Glutamatergic neuron (in vitro differentiated cells): ENCODE measurements around the gene PCDHGC5. TPM values are rescaled to one million over a fixed set of nuclear protein-coding genes. Genes with fewer than 3 reads are reported as not detected.
A peak's percentile ranks its signal among the peaks of the same experiment; 100 is the strongest.

Source experiments
- DNase-seq: peaks from one replicate; pipeline ENCODE4 v3.0.0; 2022
- H3K27ac Mint-ChIP-seq: one replicate; pipeline ENCODE4 v1.8.0; 2020; ENCODE audit warnings: mild to moderate bottlenecking, mixed read lengths, inconsistent platforms; ENCODE audit not compliant: unreplicated experiment
- H3K27me3 Mint-ChIP-seq: one replicate; pipeline ENCODE4 v1.8.0; 2020; ENCODE audit warnings: mild to moderate bottlenecking, moderate library complexity, mixed read lengths, inconsistent platforms; ENCODE audit not compliant: unreplicated experiment
- H3K36me3 Mint-ChIP-seq: one replicate; pipeline ENCODE4 v1.8.0; 2020; ENCODE audit warnings: mild to moderate bottlenecking, mixed read lengths, inconsistent platforms; ENCODE audit not compliant: unreplicated experiment
- H3K4me1 Mint-ChIP-seq: one replicate; pipeline ENCODE4 v1.8.0; 2020; ENCODE audit warnings: mild to moderate bottlenecking, low read depth, mixed read lengths, inconsistent platforms; ENCODE audit not compliant: unreplicated experiment
- H3K4me3 Mint-ChIP-seq: one replicate; pipeline ENCODE4 v1.8.0; 2020; ENCODE audit warnings: mild to moderate bottlenecking, mixed read lengths, inconsistent platforms; ENCODE audit not compliant: unreplicated experiment
- H3K9me3 Mint-ChIP-seq: one replicate; pipeline ENCODE4 v1.8.0; 2020; ENCODE audit warnings: mild to moderate bottlenecking, moderate library complexity, mixed read lengths, inconsistent platforms; ENCODE audit not compliant: unreplicated experiment
- CTCF ChIP-seq: fragments of 200-600 bp; sonication (generic); IDR thresholded peaks from one replicate; pipeline ENCODE4 v1.5.0; 2021; ENCODE audit not compliant: partially characterized antibody, unreplicated experiment
- total RNA-seq: library from RNA; stranded (reverse); fragmentation: NEBNext Ultra II Directional; extraction: Animal tissue kit (Norgen Biotek cat#: 25700); gene quantifications from one replicate; pipeline ENCODE4 v1.2.1, GENCODE V29; 2021; ENCODE audit not compliant: unreplicated experiment

PCDHGC5 gene
- total RNA-seq, 1 donor from 2014 or later, result 4.0 TPM

DNA sequence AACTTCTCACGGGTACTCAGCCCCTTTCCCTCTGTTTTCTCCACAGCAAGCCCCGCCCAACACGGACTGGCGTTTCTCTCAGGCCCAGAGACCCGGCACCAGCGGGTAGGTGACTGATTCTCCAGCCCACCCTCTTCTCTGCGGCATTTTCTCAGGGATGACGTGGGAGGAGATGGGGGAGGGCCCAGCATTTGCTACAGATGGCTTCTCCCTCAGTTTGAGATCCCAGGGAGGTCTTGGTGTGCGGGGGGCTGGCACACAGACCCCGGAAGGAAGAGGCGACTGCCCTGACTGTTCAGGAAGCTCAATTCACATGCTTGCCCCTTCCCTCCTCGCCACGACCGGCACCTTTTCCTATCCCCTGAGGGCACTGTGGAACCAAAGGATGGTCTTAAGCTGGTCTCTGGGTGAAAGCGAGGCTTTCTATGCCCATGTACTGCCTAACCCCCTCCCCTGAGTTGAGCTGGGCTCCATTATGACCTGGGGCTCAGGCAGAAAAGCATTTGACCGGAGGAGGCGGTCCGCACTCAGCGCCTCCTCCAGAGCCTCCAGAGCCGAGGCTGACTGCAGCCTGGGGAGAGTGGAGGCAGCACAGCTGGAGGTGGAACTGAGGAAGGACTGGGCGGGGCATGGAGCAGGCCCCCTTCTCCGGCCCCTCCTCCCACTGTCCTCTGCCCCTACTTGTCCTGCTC, 6.0 kb downstream of the PCDHGC5 start:
- TF ChIP-seq CTCF, result no peak
- Mint-ChIP-seq H3K36me3 (no peaks in the 10 kb centered on the region), H3K9me3 (peaks cover 6% of the 10 kb centered on the region), H3K27ac (peak overlapping the region; percentile 87), H3K27me3 (peaks cover 15% of the 10 kb centered on the region), H3K4me3 (peak overlapping the region; percentile 58), H3K4me1 (peaks cover 36% of the 10 kb centered on the region)
- DNase-seq, result no peak

- Mint-ChIP-seq H3K27ac (peak overlapping the region; percentile 87), H3K27me3 (peaks cover 13% of the 10 kb centered on the region), H3K36me3 (no peaks in the 10 kb centered on the region), H3K4me1 (peaks cover 36% of the 10 kb centered on the region), H3K9me3 (peaks cover 6% of the 10 kb centered on the region), H3K4me3 (peak overlapping the region; percentile 49)
- DNase-seq, result no peak
- TF ChIP-seq CTCF, result no peak
Observed at GRCh38 chr5:141495453-141495811, 6.6 kb downstream of the PCDHGC5 start.

GRCh38 chr5:141496038-141496437, 7.2 kb downstream of the PCDHGC5 start:
- Mint-ChIP-seq H3K9me3 (peaks cover 6% of the 10 kb centered on the region), H3K4me3 (peak overlapping the region; percentile 49), H3K27me3 (peaks cover 7% of the 10 kb centered on the region), H3K36me3 (no peaks in the 10 kb centered on the region), H3K4me1 (peaks cover 32% of the 10 kb centered on the region), H3K27ac (peak overlapping the region; percentile 87)
- DNase-seq, result no peak
- TF ChIP-seq CTCF, result no peak

DNA sequence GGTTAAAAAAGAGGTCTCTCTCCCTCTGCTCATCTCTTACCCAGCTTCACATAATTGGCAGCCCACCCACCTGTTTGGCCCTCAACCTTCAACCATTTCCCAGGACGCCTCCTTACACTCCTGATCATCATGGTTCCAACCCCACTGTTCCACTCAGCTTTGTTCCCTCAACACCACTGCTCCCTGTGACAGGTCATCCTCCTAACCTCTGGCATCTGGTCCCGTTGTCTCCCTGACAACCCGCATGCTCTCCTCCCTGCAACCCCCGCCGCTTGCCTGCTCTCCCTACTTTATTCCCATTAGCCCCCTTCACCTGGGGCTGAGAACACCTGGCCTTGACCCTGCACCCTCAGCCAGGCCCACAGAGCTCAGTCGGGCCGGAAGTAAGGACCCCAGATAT, 12.9 kb downstream of the PCDHGC5 start:
- Mint-ChIP-seq H3K27me3 (peaks cover 12% of the 10 kb centered on the region), H3K36me3 (no peaks in the 10 kb centered on the region), H3K4me3 (no peak overlapping the region), H3K9me3 (peaks cover 9% of the 10 kb centered on the region), H3K4me1 (peaks cover 17% of the 10 kb centered on the region), H3K27ac (peak overlapping the region; percentile 69)
- no peak for TF ChIP-seq CTCF
- DNase-seq, result no peak

DNA sequence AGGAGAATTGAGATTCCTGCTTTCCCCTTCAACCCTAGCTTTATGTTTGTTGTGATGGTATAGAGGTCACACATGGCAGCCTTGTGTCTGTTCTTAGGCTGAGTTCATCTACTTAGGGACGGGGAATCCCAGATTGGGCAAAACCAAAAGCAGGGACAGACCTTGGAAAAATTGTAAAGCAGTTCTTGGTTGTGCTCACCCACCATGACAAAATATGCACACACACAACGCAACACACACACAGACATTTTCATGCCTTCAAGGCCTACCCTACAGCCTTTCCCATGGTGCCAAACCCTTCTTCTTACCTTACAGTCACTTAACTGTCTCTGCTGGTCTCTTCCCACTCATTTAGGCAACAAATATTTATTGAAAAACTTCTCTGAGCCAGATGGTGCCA, 14.8 kb downstream of the PCDHGC5 start:
- peaks cover 10% of the 10 kb centered on the region for H3K27me3 Mint-ChIP-seq
- H3K4me3 Mint-ChIP-seq, result no peak overlapping the region
- DNase-seq, result no peak
- peaks cover 28% of the 10 kb centered on the region for H3K4me1 Mint-ChIP-seq
- no peak overlapping the region for H3K27ac Mint-ChIP-seq
- no peaks in the 10 kb centered on the region for H3K36me3 Mint-ChIP-seq
- peaks cover 12% of the 10 kb centered on the region for H3K9me3 Mint-ChIP-seq
- no peak for TF ChIP-seq CTCF
